Measurements from ENCODE around the gene DSCAML1. TPM values are rescaled to one million over a fixed set of nuclear protein-coding genes. Genes with fewer than 3 reads are reported as not detected.

DSCAML1 gene
- total RNA-seq, 1 donor from 2014 or later = 1.2 TPM

DNA sequence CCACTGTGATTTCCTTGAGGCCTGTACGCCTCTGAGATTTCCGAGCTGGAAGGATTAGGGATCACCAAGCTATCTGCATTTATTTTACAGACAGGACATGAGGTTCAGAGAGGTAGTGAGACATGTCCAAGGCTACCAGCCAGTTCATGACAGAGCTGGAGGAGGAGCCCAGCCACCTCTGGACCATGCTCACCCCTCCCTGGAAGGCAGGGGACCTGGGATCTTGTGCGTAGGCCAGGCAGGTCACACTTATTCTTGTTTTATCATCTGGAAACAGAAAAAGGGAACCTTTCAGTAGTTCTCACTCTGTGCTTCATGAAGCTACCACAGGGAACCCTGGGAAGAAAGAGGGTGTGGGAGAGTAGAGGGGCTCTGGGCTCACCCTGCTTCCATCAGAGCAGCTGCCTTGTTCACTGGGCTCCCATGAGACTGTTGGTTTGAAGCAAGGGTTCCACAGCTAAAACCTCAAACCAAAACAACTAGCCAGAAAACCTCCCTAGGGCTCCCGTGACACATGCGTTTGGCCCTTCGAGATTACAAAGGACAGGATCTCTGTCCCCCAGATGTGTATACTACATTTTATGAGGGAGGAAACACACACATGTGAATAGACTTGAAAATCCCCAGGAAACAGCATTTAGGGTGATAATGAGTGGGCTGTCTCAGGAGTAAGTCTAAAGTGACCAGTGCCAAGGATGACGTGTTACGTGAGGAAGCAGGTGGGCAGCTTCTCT is 106.4 kb downstream of the DSCAML1 start:
- intact Hi-C loops (cut with micrococcal nuclease) = no loop called here
- ATAC-seq = peak; percentile 13
- no peak for DNase-seq

DNA sequence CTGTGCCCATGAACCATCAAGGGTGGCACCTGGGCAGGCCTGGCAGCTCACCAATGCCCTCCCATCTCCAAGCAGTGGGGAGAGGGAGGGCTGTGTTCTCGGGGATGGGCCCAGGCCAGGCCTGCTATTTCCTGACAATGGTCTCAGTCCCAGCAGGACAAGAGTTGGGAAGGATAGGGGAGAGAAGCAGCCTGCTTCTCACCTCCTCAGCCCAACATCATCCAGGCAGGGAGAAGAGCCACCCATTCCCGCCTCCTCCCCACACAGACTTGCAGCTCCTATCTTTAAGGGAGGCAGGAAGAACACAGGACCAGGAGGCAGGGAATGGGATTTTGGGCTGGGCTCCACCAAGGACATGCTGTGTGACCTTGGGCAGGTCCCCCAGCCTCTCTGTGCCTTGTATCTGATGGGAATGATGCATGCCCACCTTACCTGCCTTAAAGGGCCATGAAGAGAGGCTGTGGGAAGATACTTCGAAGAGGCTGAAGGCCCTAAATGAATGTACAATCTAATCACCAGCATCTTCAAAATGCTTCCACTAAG is 108.7 kb downstream of the DSCAML1 start:
- DNase-seq (no peak), ATAC-seq (no peak)
- intact Hi-C loops (cut with micrococcal nuclease) = no loop called here

DNA sequence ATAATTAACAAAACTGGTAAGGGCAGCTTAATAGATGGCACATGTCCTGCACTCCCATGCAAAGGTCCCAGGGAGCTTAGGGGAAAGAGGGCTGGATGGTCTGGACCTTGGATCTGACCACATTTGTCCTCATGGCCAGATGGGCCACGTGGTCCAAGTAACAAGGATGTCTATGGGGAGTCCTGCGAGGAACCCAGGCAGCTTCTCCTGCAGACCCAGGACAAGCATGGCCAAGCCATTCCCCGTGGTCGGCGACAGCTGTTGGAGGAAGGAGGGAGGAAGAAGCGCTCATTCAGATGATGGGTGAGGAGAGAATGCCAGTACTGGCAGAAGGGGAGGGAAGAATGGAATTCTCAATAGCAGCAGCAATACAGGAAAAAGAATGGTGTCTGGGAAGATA is 109.2 kb downstream of the DSCAML1 start:
- intact Hi-C loops (cut with micrococcal nuclease) = no loop called here
- DNase-seq = no peak
- no peak for ATAC-seq

DNA sequence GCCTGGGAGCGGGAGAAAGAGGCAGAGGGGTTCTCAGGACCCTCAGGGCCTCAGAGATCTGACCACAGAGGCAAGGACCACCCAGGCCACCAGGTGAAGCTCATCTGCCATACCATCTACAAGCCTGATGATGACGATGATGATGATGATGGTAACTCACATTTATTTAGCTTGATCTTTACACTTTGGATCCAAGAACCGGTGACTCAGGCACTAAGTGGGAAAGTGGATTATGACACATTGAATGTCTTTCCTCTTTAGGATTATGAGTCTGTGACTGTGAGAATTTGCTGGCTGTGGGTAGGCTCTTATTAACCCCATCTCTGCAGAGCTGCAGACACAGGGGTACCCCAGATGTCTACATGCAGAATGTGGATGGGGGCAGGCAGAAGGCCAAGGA is 110.3 kb downstream of the DSCAML1 start:
- intact Hi-C loops (cut with micrococcal nuclease) = no loop called here
- ATAC-seq (no peak), DNase-seq (no peak)

DNA sequence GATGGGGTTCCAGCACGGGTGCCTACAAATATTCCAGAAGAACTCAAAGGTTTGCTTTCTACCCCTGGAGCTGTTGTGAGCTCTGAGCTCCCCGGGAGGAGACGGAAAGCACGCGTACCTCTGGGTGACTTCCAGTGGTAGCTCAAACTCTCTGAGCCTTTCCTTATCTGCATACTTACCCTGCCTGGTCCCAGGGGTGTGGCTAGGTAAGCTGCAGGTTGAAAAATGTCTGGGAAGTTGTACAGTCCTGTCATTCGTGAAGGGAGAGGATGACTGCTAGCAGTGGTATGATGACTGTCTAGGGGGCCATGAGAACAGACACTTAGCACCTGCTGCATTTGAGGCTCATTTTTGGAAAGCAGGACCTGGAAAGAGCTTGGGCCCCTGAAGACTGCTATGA is 111.5 kb downstream of the DSCAML1 start:
- DNase-seq (no peak), ATAC-seq (no peak)
- intact Hi-C loops (cut with micrococcal nuclease) = no loop called here

DNA sequence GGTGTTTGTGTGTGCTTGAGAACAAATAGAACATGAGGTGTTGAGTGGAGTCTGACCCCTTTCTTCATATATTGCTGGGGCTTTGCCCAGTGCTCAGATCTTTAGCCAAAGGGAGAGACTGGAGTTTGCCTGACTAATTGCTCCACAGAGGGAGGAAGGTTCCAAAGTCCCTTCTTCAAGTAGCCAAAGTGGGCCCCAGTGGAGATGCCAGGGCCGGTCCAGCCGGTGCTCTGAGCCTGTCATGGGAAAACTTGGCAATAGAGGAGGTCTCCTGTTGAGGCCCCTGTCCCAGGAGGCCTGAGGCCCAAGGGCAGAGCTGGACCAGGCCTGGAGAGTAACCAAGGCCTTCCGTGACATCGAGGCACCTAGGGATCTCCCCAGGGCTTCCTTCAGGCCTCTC is 112.3 kb downstream of the DSCAML1 start:
- intact Hi-C loops (cut with micrococcal nuclease) = no loop called here
- DNase-seq (no peak), ATAC-seq (no peak)

DNA sequence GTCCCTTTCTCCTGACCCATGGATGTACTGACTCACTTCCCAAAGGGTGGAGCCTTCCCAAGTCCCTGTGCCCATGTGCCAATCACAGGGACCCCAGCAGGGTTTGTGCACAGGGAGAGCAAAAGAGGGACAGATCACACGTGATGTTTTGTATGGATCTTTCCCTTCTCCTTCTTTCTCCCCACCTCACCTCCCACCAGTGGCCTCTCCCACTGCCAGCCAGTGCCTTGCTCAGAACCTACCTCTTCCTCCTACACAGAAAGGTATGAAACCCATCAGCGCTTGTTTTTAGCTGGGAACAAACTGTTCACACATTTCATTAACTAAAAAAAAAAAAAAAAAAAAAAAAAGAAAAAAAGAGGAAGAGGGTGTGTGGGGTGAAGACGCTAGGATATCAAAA is 112.9 kb downstream of the DSCAML1 start:
- ATAC-seq = no peak
- no peak for DNase-seq
- intact Hi-C loops (cut with micrococcal nuclease) = no loop called here

DNA sequence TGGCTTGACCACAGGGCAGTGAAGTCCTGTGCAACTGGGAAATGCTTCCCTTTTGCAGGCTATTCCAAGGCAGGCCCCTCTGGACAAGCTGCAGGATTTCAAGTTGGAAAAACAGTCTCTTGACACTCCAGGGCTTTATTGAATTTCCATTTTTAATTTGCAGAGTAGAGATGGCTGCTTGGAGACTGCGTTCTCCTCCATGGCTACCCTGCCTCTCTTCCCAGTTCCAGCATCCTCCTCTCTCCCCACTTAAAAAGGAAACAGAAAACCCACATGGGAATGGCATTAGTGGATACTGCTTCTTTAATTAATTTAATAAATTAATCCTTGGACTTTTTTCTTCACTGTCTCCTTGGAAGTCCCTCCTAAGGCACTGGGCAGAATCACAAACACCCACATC is 115.6 kb downstream of the DSCAML1 start:
- ATAC-seq = no peak
- intact Hi-C loops (cut with micrococcal nuclease) = no loop called here

DNA sequence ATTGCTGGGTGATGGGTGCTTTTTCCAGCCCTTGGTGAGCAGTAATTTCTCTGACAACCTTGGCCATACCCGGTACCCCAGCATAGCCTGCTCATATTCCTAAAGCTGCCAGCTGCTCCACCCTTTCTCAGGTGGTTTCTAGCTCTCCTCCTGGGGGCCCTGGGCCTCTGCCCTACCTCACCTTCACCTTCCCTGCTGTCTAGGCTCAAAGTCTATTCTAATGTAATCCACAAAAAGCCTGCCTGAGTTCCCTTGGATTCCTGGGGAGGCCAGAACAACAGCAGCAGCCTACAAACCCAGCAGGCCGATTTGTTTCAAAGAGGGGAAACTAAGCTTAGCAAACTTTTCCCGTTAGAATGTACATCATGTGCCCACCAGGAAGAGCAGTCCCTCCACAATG is 117.6 kb downstream of the DSCAML1 start:
- no peak for DNase-seq
- ATAC-seq = no peak
- intact Hi-C loops (cut with micrococcal nuclease) = no loop called here

More for the DNA sequence above, 115.6 kb downstream of the DSCAML1 start:
- DNase-seq = no peak

DNA sequence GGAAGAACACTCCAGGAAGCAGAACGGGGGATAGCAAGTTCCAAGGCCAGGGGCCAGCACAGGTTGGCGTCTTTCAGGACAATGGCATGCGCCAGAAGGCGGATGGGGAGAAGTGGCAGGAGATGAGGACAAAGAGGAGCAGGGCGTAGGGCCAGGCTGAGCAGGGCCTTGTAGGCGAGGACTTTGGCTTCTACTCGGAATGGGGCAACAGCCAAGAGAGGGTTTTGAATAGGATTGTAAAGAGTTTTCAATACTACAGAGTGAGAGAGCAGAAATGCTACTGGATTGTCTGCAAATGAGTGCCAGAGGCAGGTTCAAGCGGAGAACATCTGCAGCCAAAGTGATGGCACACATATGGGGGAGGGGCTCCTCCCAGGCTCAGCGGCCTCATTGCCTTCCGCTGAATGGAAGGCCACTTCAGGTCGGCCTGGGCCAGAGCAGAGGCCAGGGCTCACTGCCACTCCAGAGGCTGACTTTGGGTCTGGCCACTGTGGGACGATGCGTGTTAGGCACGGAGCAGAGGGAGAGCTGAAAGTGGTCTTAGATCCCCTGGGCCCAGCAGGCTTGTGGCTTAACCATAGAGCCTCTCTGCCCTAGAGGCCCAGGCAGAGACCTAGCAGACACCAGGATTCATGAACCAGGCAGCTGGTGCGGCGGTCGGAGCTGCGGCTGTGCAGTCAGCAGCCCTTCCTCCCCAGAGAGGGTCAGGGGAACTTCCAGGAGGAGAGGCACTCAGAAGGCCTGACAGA is 118.2 kb downstream of the DSCAML1 start:
- ATAC-seq (peak; percentile 48), DNase-seq (no peak)
- intact Hi-C loops (cut with micrococcal nuclease) = no loop called here

DNA sequence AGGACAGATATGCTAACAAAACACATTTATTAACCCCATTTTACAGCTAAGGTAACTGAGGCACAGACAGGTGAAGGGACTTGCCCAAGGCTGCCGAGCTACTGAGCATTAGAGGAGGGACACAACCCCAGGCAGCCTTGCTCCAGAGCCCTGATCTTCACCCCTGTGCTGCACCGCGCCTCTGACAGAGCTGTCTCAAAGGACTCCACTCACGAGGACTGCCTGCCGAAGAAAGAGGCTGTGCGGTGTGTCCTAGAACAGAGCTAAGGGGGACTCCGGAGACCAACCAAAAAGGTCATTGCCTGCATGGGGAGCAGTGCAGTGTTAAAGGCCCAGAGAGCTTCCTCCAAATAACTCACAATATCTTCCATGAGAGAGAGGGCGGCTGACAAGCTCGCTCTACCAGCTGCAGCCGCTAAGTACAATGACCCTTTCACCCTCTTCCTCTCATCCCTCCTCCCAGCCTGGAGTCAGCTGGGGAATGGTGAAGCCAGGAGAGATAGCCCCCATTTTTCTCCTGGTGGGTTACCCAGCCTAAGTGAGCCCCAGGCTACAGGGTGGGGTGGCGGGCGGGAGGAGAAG is 119.2 kb downstream of the DSCAML1 start:
- intact Hi-C loops (cut with micrococcal nuclease) = no loop called here
- no peak for ATAC-seq
- DNase-seq = no peak

DNA sequence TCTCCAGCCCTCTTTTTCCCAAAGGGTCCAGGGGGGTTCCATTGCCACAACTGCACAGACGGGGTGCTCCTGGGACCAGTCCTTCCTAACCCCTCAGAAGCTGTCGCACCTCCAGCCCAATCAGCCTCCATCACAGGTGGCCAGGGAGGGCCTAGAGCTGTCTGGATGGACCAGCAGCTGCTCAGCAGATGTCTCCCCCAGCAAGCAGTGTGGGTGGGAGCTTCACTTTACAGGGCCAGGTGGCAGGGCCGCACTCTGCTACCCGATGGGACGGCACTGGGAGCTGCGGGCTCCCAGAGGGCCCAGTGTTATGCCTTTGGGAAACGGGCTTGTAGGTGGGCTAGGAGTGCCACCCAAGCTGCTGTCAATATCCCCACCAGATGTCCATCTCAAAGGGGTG is 120.5 kb downstream of the DSCAML1 start:
- DNase-seq (no peak), ATAC-seq (no peak)
- intact Hi-C loops (cut with micrococcal nuclease) = no loop called here

DNA sequence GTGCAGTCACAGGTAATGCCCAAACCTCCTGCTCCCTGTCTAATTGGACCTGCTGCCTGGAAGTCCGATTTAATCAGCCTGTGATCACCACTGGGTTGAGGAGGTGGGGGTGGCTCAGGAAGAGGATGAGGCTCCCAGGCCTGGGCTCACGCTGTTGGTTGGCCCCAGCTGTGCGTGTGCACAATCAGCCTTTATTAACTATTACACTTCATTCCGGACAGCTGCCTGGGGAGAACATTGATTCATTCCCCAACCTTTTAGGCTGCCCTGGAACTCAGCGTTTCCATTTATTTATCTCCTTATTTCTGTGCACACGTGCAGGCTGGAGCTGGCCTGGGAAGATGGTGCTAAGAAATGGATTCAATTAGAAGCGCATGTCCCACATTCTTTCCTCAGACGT is 123.4 kb downstream of the DSCAML1 start:
- ATAC-seq (no peak), DNase-seq (no peak)
- intact Hi-C loops (cut with micrococcal nuclease) = no loop called here

DNA sequence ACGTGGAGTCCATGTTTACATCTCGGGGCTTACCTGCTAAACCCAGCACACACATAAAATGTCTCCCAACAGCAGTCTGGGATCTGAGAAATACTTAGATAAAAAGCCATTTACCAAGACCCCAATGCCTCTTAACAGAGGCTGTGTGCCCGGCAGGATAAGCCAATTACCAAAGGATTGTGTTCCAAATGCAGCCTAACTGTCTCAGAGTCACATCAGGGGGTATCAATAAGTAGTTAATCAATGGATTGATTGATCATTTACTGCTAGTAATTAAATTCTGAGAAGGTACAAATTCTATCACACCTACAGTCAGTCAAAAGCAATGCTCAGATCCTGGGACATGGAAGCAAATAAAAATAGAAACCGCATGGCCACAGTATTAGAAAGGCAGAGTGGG is 125.6 kb downstream of the DSCAML1 start:
- ATAC-seq = no peak
- DNase-seq = no peak
- intact Hi-C loops (cut with micrococcal nuclease) = no loop called here

DNA sequence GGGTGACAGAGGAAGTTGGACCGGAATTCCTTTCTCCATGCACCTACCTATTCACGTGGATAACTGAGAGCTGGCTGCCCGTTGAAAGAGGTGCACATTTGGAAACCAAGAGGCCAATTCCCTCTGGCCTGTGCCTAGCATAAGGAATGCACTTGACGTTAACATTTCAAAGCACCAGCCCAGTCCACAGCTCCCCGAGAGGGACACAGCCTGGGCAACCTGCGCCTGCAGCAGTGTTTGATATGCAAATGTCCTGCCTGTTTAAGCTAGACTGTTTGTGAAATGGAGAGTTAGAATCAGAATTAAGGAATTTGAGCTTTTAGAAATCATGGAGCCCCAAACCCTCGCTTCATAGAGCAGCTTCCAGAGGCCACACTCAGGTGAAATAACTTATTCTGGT is 126.1 kb downstream of the DSCAML1 start:
- DNase-seq (no peak), ATAC-seq (no peak)
- intact Hi-C loops (cut with micrococcal nuclease) = no loop called here

DNA sequence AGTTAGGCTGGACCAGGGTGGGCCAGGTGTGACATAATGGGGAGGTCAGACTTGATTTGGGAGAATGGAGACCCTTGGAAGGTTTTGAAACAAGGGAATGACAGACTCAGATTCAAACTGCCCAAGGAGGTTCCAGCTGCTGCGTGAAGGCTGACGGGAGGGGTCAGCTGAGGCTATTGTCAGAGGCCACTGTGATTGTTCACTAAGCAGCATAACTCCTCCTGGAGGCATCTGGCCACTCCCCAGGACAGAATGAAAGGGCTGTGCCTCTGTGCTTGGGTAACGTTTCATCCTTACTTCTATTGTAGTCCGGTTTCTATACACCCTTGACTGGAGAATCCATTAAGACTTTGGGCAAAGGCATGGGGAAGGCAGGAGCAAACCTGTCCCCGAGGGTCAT is 126.6 kb downstream of the DSCAML1 start:
- intact Hi-C loops (cut with micrococcal nuclease) = no loop called here
- ATAC-seq = no peak
- no peak for DNase-seq

DNA sequence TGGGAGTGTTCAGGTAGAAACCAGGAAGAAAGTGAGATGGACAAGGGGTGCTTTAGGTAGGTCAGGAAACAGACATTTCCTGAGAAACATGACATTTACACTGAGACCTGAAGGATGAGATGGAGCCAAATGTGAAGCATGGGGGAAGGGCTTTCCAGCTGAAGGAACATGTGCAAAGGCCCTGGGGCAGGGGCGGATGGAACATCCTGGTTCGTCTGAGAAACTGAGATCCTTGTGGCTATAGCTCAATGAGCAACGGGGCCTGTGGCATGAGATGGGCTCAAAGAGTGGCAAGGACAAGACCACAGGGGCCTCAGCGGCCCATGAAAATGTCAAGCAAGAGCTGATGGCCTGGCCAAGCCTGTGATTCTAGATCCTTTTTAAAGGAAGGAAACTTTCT is 127.4 kb downstream of the DSCAML1 start:
- ATAC-seq (no peak), DNase-seq (no peak)
- intact Hi-C loops (cut with micrococcal nuclease) = no loop called here

DNA sequence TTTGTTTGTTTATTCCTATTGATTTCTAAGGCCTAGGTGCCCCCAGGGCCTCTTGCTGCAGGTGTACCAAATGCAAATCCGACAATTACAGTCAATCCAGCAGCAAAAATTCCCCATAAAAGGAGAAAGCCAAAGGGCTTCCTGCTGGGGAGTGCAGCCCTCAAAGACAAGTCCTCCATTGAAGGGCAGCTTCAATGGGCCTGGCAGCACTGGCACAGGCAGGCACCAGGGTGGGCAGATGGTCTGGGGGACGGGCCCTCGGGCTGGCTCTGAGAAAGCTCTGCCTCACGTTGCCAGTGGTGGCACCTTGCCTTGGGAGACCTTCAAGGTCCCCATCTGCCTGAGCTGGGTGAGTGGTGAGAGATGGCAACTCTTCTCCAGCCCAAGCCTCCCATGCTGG is 128.0 kb downstream of the DSCAML1 start:
- intact Hi-C loops (cut with micrococcal nuclease) = no loop called here
- DNase-seq = no peak
- ATAC-seq = no peak

DNA sequence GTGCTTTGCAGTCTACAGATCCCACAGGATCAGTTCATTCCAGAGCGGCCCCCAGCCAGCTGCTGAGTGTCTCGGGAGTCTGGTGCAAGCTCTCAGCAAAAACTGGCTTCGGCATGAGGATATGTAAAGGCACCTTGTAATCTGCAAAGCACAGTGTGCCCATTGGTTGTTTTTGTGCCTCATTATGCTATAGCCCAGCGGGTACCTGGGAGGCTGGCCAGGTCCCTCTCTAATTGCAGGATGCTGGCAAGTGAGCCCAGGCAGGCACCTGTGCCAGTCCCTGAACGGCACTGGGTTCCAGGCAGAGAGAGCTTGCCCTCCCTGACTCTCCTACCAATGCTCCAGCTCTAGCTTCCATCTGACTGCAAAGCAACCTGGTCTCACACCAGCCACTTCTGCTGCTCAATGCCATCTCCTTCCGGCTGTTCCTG is 128.7 kb downstream of the DSCAML1 start:
- DNase-seq (no peak), ATAC-seq (no peak)
- intact Hi-C loops (cut with micrococcal nuclease) = no loop called here

DNA sequence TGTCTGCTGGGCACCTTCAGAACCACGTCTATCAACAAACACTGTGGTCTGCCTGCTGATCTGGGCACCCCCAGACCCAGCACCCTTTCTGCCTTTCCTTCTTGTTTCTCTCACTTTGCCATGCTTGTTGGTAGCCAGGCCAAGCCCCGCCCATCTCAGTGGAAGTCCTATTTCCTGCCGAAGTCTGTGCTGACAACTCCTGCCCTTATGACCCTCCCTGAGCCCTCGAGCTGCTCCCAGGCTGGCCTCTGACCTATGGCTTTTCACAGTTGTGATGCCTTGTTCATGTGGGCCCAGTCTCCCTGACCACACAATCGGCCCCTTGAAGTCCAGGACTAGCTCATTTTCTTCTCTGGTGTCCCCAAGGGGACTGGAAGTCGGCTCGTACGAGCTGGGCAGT is 132.1 kb downstream of the DSCAML1 start:
- no peak for DNase-seq
- intact Hi-C loops (cut with micrococcal nuclease) = no loop called here
- ATAC-seq = peak; percentile 41
